ENCODE results near the gene UBN2. TPM values are rescaled to one million over a fixed set of nuclear protein-coding genes. Genes with fewer than 3 reads are reported as not detected.

Gene UBN2
- total RNA-seq, 2 experiments from 2014 or later = 11.3 to 13.3 TPM

DNA sequence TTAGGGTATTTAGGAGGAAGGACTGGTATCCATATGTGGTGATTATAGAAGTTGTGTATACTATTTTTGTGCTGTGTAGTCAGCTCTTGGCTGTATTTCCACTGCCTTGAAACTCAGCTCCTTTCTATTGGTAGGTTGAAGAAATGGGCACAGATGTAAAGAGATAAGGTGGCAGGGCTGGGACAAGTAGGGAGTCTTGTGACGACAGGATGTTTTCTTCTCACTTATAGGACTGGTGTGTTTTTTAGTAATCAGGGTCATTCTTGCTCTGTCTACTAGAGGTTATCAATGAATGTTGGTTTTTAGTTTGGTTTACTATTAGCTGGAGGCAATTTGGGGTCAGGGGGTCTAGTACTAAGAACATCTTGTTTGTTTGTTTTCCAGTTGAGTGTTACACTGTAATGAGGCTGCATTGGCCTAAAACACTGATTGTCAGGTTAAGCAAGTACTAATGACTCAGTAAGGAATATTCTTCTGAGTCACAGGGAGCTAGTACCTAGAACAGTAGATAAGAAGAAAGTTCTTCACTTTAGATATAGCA, 11.8 kb downstream of the UBN2 start:
- Mint-ChIP-seq H3K9me3 (no peaks in the 10 kb centered on the region), H3K36me3 (peaks cover 34% of the 10 kb centered on the region), H3K27ac (no peak overlapping the region), H3K4me1 (ENCODE audit: low read depth) (peaks cover 6% of the 10 kb centered on the region), H3K4me3 (no peak overlapping the region), H3K27me3 (no peaks in the 10 kb centered on the region)
- ChIA-PET CTCF (no interaction called here), POLR2A (interaction anchor here (0.9 to 2.7 kb wide), 2 partner anchors 11 to 138 kb away, joined by 3 to 17 read pairs; partner anchors contain the start of gene UBN2)
- no peak for DNase-seq
- intact Hi-C loops (cut with micrococcal nuclease) = no loop called here

DNA sequence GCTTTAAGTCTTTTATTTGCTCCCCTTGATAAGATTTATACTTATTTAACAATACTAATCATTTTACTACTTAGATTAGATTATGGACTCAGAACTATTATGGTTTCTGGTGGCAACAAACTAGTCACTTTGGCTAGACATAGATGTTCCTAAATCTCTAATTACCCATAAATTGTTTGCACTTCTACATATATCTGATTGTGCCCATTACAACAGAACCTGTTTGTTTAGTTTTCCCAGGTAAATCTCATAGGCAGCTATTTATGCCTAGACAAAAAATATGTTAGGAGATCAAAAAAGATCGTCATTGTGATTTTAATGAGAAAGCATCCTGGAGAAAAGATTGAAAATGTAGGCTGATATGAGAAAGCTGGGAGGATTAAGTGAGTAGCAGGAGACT, 14.4 kb downstream of the UBN2 start:
- POLR2A ChIA-PET = no interaction called here
- intact Hi-C loops (cut with micrococcal nuclease) = no loop called here
- H3K4me1 Mint-ChIP-seq (ENCODE audit: low read depth) = peaks cover 6% of the 10 kb centered on the region
- CTCF ChIA-PET = no interaction called here
- no peak overlapping the region for H3K27ac Mint-ChIP-seq
- no peak for DNase-seq
- H3K9me3 Mint-ChIP-seq = no peaks in the 10 kb centered on the region
- H3K4me3 Mint-ChIP-seq = no peak overlapping the region
- no peaks in the 10 kb centered on the region for H3K27me3 Mint-ChIP-seq
- H3K36me3 Mint-ChIP-seq = peaks cover 29% of the 10 kb centered on the region

DNA sequence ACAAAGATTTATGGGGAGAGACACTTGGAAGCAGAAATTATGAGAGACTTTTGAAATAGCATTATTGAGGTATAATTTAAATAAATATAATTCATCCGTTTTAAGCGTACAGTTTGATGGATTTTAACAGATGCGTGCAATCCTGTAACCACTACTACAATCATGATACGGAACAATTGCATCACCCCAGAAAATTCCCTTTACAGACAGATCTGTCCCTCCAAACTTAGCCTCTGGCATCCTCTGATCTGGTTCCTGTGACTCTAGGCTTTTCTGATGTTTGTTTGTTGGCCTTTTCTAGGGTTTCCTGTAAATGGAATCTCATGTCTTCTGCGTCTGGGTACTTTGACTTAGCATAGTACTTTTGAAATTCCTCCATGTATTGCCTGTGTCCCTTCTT, 15.5 kb downstream of the UBN2 start:
- no peak overlapping the region for H3K27ac Mint-ChIP-seq
- intact Hi-C loops (cut with micrococcal nuclease) = no loop called here
- no peak for DNase-seq
- peaks cover 29% of the 10 kb centered on the region for H3K36me3 Mint-ChIP-seq
- H3K4me1 Mint-ChIP-seq (ENCODE audit: low read depth) = peaks cover 6% of the 10 kb centered on the region
- H3K27me3 Mint-ChIP-seq = no peaks in the 10 kb centered on the region
- no peak overlapping the region for H3K4me3 Mint-ChIP-seq
- ChIA-PET POLR2A (no interaction called here), CTCF (no interaction called here)
- no peaks in the 10 kb centered on the region for H3K9me3 Mint-ChIP-seq

DNA sequence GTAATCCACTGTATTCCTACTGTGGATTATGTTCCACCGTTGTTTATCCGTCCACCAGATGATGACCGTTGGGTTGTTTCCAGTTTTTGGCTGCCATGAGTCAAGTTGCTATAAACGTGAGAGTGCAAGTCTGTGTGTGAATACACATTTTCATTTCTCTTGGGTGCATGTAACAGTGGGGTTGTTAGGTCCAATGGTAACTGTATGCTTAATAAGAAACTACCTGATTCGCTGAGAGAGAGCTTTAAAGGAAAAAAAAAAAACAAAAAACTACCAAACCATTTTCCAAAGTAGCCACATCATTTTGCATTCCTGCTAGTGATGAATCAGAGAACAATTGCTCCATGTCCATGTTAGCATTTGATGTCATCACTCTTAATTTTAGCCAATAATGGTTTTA, 15.9 kb downstream of the UBN2 start:
- Mint-ChIP-seq H3K4me1 (ENCODE audit: low read depth) (peaks cover 6% of the 10 kb centered on the region), H3K36me3 (peaks cover 33% of the 10 kb centered on the region), H3K27ac (no peak overlapping the region), H3K4me3 (no peak overlapping the region), H3K27me3 (no peaks in the 10 kb centered on the region), H3K9me3 (no peaks in the 10 kb centered on the region)
- ChIA-PET CTCF (no interaction called here), POLR2A (no interaction called here)
- intact Hi-C loops (cut with micrococcal nuclease) = no loop called here
- DNase-seq = no peak

DNA sequence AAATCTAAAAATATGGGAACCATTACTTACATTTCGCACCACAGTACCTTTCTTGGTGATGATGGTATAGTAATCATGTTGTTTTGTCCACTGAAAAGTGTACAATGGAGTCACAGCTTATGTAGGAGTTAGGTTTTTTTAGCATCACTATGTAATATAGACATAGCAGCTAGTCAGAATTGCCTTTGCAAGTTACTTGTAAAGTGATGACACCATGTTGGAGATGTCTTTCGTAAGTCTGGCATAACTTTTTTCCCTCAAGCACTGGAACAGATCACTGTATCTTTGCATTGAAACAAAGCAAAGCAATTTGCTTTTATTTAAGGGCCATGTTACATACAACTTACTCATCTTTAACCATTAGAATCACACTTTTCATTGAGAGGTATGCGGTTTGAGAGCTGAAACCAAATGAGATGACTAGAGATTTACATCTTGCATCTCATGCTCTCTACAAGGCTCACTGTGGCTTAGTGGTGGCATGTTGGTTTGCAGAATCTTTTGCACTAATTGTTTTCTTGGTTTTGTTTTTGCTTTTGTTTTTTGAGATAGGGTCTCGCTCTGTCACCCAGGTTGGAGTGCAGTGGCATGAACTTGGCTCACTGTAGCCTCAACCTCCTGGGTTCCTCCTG, 18.3 kb downstream of the UBN2 start:
- H3K27ac Mint-ChIP-seq = no peak overlapping the region
- POLR2A ChIA-PET = no interaction called here
- H3K4me3 Mint-ChIP-seq = no peak overlapping the region
- H3K27me3 Mint-ChIP-seq = no peaks in the 10 kb centered on the region
- no peaks in the 10 kb centered on the region for H3K4me1 Mint-ChIP-seq (ENCODE audit: low read depth)
- no peaks in the 10 kb centered on the region for H3K9me3 Mint-ChIP-seq
- CTCF ChIA-PET = no interaction called here
- intact Hi-C loops (cut with micrococcal nuclease) = no loop called here
- DNase-seq = peak; percentile 20
- H3K36me3 Mint-ChIP-seq = peaks cover 25% of the 10 kb centered on the region

DNA sequence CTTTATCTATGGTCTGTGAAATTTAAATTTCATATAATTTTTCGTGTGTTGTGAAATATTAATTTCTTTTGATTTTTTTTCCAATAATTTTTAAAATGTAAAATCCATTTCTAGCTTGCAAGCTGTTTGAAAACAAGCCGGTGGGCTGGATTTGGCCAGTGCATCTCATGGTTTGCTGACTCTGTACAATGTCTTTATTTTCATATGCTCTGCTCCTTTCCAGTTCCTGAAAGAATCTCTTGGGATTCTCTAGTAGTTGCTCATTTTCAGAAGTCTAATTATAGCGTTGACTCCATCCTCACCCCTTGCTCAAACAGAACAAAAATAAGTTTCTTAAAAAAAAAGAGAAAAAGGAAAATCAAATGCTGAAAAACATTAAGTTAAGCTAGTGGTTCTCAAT, 21.4 kb downstream of the UBN2 start:
- CTCF ChIA-PET = no interaction called here
- Mint-ChIP-seq H3K27ac (no peak overlapping the region), H3K27me3 (no peaks in the 10 kb centered on the region), H3K4me3 (no peak overlapping the region), H3K4me1 (ENCODE audit: low read depth) (no peaks in the 10 kb centered on the region), H3K9me3 (no peaks in the 10 kb centered on the region), H3K36me3 (peaks cover 21% of the 10 kb centered on the region)
- intact Hi-C loops (cut with micrococcal nuclease) = no loop called here
- POLR2A ChIA-PET = no interaction called here
- DNase-seq = no peak

DNA sequence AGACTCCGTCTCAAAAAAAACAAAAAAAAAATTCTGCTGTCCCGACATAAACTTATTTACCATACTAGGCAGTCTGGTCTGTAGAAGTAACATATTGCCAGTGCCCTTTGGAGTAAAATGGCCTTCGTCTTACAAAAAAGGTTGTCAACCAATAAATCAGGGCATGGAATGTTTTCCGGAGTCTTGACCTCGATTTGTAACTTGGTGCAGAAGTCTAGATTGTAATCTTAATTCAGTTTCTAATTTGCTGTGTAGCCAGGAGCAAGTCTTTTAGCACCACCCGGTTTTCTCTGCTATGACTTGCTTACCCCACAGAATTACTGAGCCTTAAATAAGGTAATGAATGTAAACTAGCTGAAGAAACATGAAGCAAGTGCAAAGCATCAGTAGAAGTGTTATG, 23.2 kb downstream of the UBN2 start:
- ChIA-PET POLR2A (no interaction called here), CTCF (no interaction called here)
- intact Hi-C loops (cut with micrococcal nuclease) = no loop called here
- Mint-ChIP-seq H3K4me3 (no peak overlapping the region), H3K9me3 (no peaks in the 10 kb centered on the region), H3K4me1 (ENCODE audit: low read depth) (no peaks in the 10 kb centered on the region), H3K27me3 (no peaks in the 10 kb centered on the region), H3K36me3 (peaks cover 20% of the 10 kb centered on the region), H3K27ac (no peak overlapping the region)
- no peak for DNase-seq

DNA sequence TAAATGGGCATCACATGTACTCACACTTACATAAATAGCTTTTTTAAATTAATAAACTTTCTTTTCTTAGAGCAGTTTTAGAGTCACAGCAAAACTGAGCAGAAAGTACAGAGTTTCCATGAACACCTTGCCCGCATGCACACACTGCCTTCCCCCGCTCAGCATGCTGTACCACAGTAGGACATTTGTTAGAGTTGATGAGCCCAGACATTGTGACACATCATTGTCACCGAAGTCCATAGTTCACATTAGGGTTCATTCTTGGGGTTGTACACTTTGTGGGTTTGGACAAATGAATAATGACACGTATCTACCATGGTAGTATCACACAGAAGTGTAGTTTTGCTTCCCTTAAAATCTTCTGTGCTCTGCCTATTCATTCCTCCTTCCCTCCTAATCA, 23.7 kb downstream of the UBN2 start:
- Mint-ChIP-seq H3K36me3 (peaks cover 18% of the 10 kb centered on the region), H3K4me3 (no peak overlapping the region), H3K4me1 (ENCODE audit: low read depth) (no peaks in the 10 kb centered on the region), H3K27ac (no peak overlapping the region), H3K27me3 (no peaks in the 10 kb centered on the region), H3K9me3 (no peaks in the 10 kb centered on the region)
- ChIA-PET CTCF (no interaction called here), POLR2A (no interaction called here)
- intact Hi-C loops (cut with micrococcal nuclease) = no loop called here
- no peak for DNase-seq

DNA sequence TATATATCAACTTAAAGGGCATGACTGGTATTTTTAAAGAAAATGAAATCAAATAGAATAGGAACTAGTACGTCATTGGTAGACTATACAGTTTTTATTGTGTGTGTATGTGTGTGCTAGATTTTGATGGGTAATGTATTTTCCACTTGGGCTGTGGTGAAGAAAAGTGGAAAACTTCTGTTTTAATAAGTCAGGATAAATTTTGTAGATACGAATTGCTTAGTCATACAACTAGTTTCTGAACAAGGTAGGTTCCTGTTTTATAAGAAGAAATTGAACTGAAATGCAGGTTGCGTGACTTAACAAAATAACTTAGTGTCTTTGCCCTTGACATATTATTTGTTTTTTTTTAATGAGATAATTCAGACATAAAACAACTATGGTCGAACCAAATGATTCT, 24.3 kb downstream of the UBN2 start:
- POLR2A ChIA-PET = no interaction called here

DNA sequence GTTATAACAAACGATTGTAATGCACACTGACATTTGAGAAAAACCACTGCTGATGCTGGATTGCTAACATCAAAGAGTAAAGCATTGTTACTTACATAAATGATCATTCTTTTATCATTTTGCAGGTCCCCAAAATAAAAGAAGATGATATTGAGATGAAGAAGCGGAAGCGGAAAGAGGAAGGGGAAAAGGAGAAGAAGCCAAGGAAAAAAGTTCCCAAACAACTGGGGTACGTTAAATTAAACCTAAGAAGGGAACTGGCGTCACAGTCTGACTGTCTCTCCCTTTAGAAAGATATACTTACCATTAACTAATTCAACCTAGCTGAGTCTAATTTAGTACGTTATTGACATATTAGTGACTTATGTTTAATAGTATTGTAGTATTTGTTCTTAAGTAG, 28.1 kb downstream of the UBN2 start:
- Mint-ChIP-seq H3K27ac (no peak overlapping the region), H3K27me3 (no peaks in the 10 kb centered on the region), H3K4me1 (ENCODE audit: low read depth) (no peaks in the 10 kb centered on the region), H3K36me3 (peaks cover 19% of the 10 kb centered on the region), H3K9me3 (no peaks in the 10 kb centered on the region), H3K4me3 (no peak overlapping the region)
- ChIA-PET CTCF (no interaction called here), POLR2A (no interaction called here)
- intact Hi-C loops (cut with micrococcal nuclease) = no loop called here
- DNase-seq = no peak

More for the DNA sequence above, 24.3 kb downstream of the UBN2 start:
- CTCF ChIA-PET = no interaction called here
- Mint-ChIP-seq H3K27ac (no peak overlapping the region), H3K4me1 (ENCODE audit: low read depth) (no peaks in the 10 kb centered on the region), H3K4me3 (no peak overlapping the region), H3K27me3 (no peaks in the 10 kb centered on the region), H3K36me3 (peaks cover 18% of the 10 kb centered on the region), H3K9me3 (no peaks in the 10 kb centered on the region)
- intact Hi-C loops (cut with micrococcal nuclease) = no loop called here
- DNase-seq = no peak

DNA sequence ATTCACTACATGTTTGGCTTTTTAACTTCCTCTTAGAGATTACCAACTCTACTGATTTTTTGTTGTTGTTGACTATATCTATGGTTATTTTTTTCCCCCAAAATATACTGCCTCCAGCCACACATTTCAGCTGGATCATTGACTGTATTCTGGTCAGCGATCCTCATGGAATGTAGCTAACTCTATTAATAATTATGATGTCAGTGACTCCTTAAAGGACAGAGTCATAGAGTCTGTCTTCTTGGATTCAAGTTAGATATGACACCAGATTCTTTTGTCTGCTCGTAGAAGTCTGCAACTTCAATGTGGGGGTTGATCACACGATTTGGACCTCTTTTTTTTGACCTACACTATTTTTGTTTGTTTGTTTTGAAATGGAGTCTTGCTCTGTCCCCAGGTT, 33.2 kb downstream of the UBN2 start:
- DNase-seq = no peak
- CTCF ChIA-PET = no interaction called here
- intact Hi-C loops (cut with micrococcal nuclease) = no loop called here
- peaks cover 21% of the 10 kb centered on the region for H3K36me3 Mint-ChIP-seq
- no peaks in the 10 kb centered on the region for H3K9me3 Mint-ChIP-seq
- no peak overlapping the region for H3K27ac Mint-ChIP-seq
- H3K4me3 Mint-ChIP-seq = no peak overlapping the region
- no peaks in the 10 kb centered on the region for H3K4me1 Mint-ChIP-seq (ENCODE audit: low read depth)
- POLR2A ChIA-PET = no interaction called here
- no peaks in the 10 kb centered on the region for H3K27me3 Mint-ChIP-seq

DNA sequence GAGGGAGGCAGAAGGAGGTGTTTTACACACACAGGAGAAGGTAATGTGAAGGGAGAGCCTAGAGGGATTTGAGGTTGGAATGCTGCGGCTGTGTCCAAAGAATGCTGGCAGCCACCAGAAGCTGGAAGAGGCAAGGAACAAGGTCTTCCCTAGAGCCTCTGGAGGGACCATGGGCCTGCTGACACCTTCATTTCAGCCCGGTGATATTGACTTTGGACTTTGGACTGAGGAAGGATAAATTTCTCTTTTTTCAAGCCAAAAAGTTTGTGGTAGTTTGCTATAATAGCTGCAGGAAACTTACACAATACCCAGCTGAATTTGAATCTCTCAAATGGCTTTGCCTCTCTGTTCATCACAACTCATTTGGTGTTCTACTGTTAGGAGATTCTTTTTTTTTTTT, 34.6 kb downstream of the UBN2 start:
- no peak overlapping the region for H3K27ac Mint-ChIP-seq
- no peak for DNase-seq
- H3K9me3 Mint-ChIP-seq = no peaks in the 10 kb centered on the region
- H3K27me3 Mint-ChIP-seq = no peaks in the 10 kb centered on the region
- ChIA-PET CTCF (no interaction called here), POLR2A (no interaction called here)
- no peak overlapping the region for H3K4me3 Mint-ChIP-seq
- no peaks in the 10 kb centered on the region for H3K4me1 Mint-ChIP-seq (ENCODE audit: low read depth)
- H3K36me3 Mint-ChIP-seq = peaks cover 25% of the 10 kb centered on the region
- intact Hi-C loops (cut with micrococcal nuclease) = no loop called here

DNA sequence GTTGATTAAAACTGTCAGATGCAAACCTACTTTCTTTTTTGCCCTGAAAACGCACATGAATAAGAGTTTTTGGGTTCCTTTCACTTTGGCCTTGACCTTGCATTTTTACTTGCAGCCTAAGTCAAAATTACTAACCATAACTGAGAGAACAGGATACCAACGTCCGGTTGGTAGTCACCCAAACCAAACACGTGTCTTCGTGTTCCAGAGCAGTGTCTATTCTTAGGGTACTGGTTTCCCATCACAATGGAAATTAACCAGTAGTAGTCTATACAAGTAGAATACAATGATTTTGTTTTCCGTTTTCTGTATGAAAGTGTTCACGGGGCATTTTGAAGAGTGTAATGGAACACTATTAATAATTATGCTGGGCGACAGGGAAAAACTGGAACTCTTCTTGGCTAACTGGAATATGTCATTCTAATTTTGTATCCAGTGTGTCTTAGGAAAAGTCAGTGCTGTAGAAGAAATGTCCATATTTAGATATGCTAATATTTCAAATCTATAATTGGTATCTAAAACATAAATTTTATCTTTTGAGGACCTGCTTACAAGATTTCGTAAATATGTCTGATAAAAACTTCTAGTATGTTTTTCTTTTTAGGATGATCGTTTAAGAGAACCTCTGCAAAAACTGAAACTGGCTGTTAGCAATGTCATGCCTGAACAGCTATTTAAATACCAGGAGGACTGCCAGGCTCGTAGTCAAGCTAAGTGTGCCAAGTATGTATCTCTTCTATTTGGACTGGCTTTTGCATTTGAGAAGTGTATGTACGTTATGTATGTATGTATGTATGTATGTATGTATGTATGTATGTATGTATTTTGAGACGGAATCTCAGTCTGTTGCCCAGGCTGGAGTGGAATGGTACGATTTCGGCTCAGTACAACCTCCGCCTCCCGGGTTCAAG, 40.9 kb downstream of the UBN2 start:
- H3K27ac Mint-ChIP-seq = no peak overlapping the region
- H3K36me3 Mint-ChIP-seq = peaks cover 18% of the 10 kb centered on the region
- ChIA-PET CTCF (interaction anchor here (0.7 kb wide), 1 partner anchor 9 kb away, joined by 3 read pairs; no protein-coding TSS in a partner anchor), POLR2A (no interaction called here)
- no peak overlapping the region for H3K4me3 Mint-ChIP-seq
- H3K4me1 Mint-ChIP-seq (ENCODE audit: low read depth) = no peaks in the 10 kb centered on the region
- no peaks in the 10 kb centered on the region for H3K27me3 Mint-ChIP-seq
- intact Hi-C loops (cut with micrococcal nuclease) = no loop called here
- no peaks in the 10 kb centered on the region for H3K9me3 Mint-ChIP-seq
- DNase-seq = no peak
